NCI-H2171 (cell line): ENCODE results near the gene LRRC53.

Experiments
- DNase-seq: peaks from one replicate; lab custom pipeline; 2025; lab: John Stamatoyannopoulos, UW

Gene LRRC53

DNA sequence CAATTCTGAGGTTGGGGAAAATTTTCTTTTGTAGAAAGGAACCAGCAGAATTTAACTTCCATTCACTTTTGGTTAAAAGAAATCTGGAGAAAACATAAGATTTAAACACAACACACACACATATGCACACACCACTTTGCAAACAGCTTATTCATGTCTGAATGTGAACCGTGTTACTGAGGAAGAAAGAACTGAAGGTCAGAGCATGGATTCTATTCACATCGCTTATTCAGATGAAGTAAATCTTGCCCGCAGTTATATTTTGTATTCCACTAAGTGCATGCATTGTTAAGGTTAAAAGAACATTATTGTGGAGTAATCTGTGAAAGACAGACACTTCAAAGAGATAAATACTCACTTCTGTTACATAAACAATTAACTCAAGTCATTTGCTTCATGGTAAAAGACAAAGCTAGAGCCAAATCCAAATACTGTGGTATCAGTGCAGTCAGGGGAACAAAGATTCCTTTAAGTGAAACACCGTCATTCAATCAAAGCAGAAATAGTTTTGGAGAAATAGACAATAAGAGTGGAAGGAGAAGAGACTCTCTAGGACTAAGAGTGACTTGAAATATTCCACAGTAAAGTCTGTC, 82.0 kb downstream of the LRRC53 start:
- no peak for DNase-seq

- DNase-seq = peak; percentile 81
Observed at GRCh38 chr1:74429580-74429979, 82.8 kb downstream of the LRRC53 start.

- DNase-seq = no peak
Observed at GRCh38 chr1:74427681-74428080, 84.7 kb downstream of the LRRC53 start.

DNA sequence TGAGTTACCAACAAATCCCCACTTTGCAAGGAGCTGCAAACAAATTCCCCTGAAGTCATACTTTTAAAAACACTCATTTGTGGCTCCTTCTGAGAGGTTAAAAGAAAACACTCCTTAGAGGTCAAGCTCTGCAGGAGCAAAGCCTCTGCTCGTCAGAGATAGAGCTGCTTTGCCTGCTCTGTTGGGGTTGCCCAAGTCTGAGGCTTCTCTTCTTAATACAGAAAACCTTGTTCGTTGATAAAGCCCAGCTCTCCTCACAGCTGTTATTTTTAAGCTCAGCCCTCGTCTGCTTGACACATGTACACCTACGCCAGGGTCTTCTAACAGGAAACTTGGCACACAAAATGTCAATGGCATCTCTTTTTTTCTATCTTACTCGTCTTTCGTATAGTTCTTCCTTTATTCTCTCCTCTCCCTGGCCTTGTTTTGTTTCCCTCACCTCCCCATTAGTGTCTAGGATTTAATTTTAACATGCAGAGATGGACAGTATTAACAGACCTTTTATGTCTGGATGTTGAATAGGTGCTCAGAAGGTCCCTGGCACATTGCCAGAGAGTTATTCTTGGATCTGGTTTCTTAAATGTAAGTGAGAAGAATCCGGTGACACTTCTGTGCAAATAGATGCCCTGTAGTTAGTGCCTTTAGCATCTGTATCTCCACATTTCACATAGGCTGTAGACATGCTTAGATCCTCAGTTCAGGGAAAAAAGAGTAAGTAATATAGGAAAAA, 86.0 kb downstream of the LRRC53 start:
- DNase-seq = peak; percentile 37

- no peak for DNase-seq
Observed at GRCh38 chr1:74425676-74426075, 86.7 kb downstream of the LRRC53 start.

- DNase-seq = no peak
Observed at GRCh38 chr1:74423471-74423870, 88.9 kb downstream of the LRRC53 start.

DNA sequence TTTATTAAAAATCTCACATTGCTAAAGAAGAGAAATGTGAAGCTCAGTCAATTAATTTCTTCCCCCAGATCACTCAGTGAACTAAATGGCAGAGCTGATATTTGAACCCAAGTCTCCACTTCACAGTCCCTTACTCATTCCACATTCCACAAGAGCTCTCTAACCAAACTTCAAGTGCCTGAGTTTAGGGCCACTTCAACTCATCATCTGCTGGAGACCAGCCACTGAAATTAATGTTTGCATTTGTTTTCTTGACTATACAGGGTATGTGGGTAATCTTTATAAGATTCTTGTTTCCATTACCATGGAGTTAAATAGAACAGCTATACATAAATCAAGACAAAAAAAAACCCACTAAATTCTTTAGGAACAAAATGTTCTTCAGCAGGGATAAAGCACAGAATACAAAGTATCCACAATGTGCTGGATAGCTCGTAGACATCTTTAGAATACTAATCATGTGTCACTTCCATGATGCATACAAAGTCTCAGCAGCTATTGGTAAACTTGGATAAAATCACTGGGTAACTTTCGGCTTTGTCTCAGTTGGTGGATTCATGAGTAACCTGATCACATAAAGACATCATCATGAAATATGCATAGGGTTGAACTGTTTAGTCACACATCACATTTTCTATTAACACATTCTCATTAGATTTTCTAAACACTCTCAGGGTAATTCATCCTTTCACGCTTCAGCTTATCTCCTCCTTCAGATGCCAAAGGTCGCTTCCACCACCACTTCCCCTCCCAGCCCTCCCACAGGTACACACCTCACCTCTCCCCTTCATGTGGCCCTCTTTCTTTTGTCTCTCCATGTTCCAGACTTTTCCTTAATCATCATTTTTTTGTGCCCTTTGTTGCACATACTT, 89.8 kb downstream of the LRRC53 start:
- no peak for DNase-seq

GRCh38 chr1:74420467-74420866, 91.9 kb downstream of the LRRC53 start:
- DNase-seq = no peak
